Endothelial cell of umbilical vein (primary cell): ENCODE results near the gene RHEX. TPM values are rescaled to one million over a fixed set of nuclear protein-coding genes. Genes with fewer than 3 reads are reported as not detected.

Experiments used
- BruUV-seq: library from RNA; stranded (reverse); fragments of 400-500 nt; replicated peaks from 2 replicates; lab custom pipeline; 2021; lab: Mats Ljungman, UMichigan
- CTCF ChIA-PET: fragments of 300-600, 350-600 bp; sonication (Branson Sonifier 250); formaldehyde crosslinking; loops from one replicate; lab custom pipeline; 2021; ENCODE audit warnings: antibody characterized with exemption, inconsistent platforms; lab: Charles Lee
- POLR2A ChIA-PET: fragments of 300-600, 350-600 bp; sonication (Branson Sonifier 250); formaldehyde crosslinking; loops from one replicate; lab custom pipeline; 2021; ENCODE audit warnings: antibody characterized with exemption, inconsistent platforms; lab: Charles Lee
- DNase-seq: peaks from one replicate; pipeline ENCODE4 v3.0.0-alpha.2; 2011; ENCODE audit warnings: low read depth, low spot score
- FAIRE-seq: peaks from 2 replicates; lab custom pipeline; 2011; peaks lifted over from hg19 to GRCh38; lab: Jason Lieb, UNC
- H2AFZ ChIP-seq: 2 replicates; pipeline ENCODE4 v1.6.0; 2012; ENCODE audit warnings: low read depth, low read length, control low read depth, inconsistent platforms
- H3K27ac ChIP-seq: 2 replicates; pipeline ENCODE4 v1.5.1; 2011; ENCODE audit warnings: low read depth, mild to moderate bottlenecking, control low read depth, low read length, moderate library complexity; ENCODE audit not compliant: insufficient read depth
- H3K27me3 ChIP-seq, 2 experiments: 2 replicates each; pipeline versions ENCODE4 v1.6.0 to v1.6.1; 2011; ENCODE audit warnings: low read length in 2 of 2, mixed read lengths in 1 of 2; ENCODE audit not compliant: control insufficient read depth in 2 of 2, insufficient read depth in 2 of 2
- H3K36me3 ChIP-seq, 2 experiments: 2 replicates in 1 of 2; 3 replicates in 1 of 2; pipeline ENCODE4 v1.5.1; 2011; ENCODE audit warnings: low read length in 2 of 2, mild to moderate bottlenecking in 1 of 2, moderate library complexity in 1 of 2; ENCODE audit not compliant: control insufficient read depth in 2 of 2, insufficient read depth in 2 of 2; ENCODE audit errors: extremely low read depth in 1 of 2
- H3K4me1 ChIP-seq: 3 replicates; pipeline ENCODE4 v1.5.1; 2011; ENCODE audit warnings: mild to moderate bottlenecking, low read length; ENCODE audit not compliant: control insufficient read depth, insufficient read depth; ENCODE audit errors: extremely low read depth
- H3K4me2 ChIP-seq: 2 replicates; pipeline ENCODE4 v1.6.1; 2011; ENCODE audit warnings: low read length, control low read depth, mixed read lengths; ENCODE audit not compliant: insufficient read depth
- H3K4me3 ChIP-seq, 3 experiments: fragments of 200-600 bp in 1 of 3; sonication (generic), shearing (Covaris generic) in 1 of 3; replicated peaks in 1 of 3; 2 replicates each; pipeline ENCODE4 v1.5.1; 2011 to 2016; ENCODE audit warnings: control low read depth in 3 of 3, low read length in 3 of 3, mild to moderate bottlenecking in 2 of 3, inconsistent platforms in 1 of 3, low read depth in 1 of 3, moderate library complexity in 1 of 3; ENCODE audit not compliant: insufficient read depth in 1 of 3
- H3K79me2 ChIP-seq: 2 replicates; pipeline ENCODE4 v1.6.0; 2012; ENCODE audit warnings: low read length, inconsistent platforms; ENCODE audit not compliant: control insufficient read depth, insufficient read depth
- H3K9ac ChIP-seq: replicated peaks from 2 replicates; pipeline ENCODE3; 2011; ENCODE audit warnings: low read length, control low read depth; ENCODE audit not compliant: insufficient read depth; ENCODE audit errors: extremely low read depth
- H3K9me1 ChIP-seq: replicated peaks from 3 replicates; pipeline ENCODE4 v1.6.0; 2011; ENCODE audit warnings: mild to moderate bottlenecking, low read length; ENCODE audit not compliant: control insufficient read depth, insufficient read depth; ENCODE audit errors: extremely low read depth
- H3K9me3 ChIP-seq: replicated peaks from 2 replicates; pipeline ENCODE4 v1.5.1; 2012; ENCODE audit warnings: low read length, inconsistent platforms; ENCODE audit not compliant: control insufficient read depth, insufficient read depth
- H4K20me1 ChIP-seq: replicated peaks from 2 replicates; pipeline ENCODE3; 2011; ENCODE audit warnings: mild to moderate bottlenecking, low read length; ENCODE audit not compliant: control insufficient read depth, insufficient read depth; ENCODE audit errors: extremely low read depth
- GATA2 ChIP-seq: IDR thresholded peaks from 2 replicates; pipeline ENCODE4 v1.7.0; 2011; ENCODE audit warnings: low read depth, mild to moderate bottlenecking, moderate library complexity, mixed read lengths, low read length; ENCODE audit not compliant: insufficient read length, insufficient read depth
- MAX ChIP-seq: IDR thresholded peaks from 2 replicates; pipeline ENCODE4 v1.6.1; 2011; ENCODE audit not compliant: insufficient read depth, insufficient read length
- dilution Hi-C: fragments of 300-500 bp; cut with MboI; formaldehyde crosslinking; loops from one replicate; pipeline ENCODE4 v1.15.0; 2019; ENCODE audit warnings: low sequenced_read_pairs; ENCODE audit not compliant: extremely low pct_ligation_motif_present
- intact Hi-C: fragments of 100-400 bp; cut with micrococcal nuclease; formaldehyde crosslinking; loops from one replicate; pipeline ENCODE4 v1.10.0; 2022
- polyA plus RNA-seq, 4 experiments: library from polyadenylated mRNA; depleted of rRNA in 3 of 4; stranded (reverse) in 3 of 4; unstranded in 1 of 4; fragments of >200 nt; gene quantifications; 2 replicates each; pipeline versions ENCODE4 v1.2.1 to v1.2.3, GENCODE V29; 2011 to 2012; ENCODE audit warnings: missing spikeins in 1 of 4
- total RNA-seq: library from RNA; stranded (reverse); gene quantifications from 2 replicates; pipeline ENCODE4 v1.2.3, GENCODE V29; 2021
- TF ChIP-seq, protein P1 (sequence below), 2 donors: IDR thresholded peaks; 1 replicate in 1 of 2; 2 replicates in 1 of 2; pipeline ENCODE4 v1.5.1; 2011; ENCODE audit warnings: low read length in 2 of 2, mild to moderate bottlenecking in 2 of 2, moderate library complexity in 2 of 2, control low read depth in 1 of 2, inconsistent platforms in 1 of 2, low read depth in 1 of 2; ENCODE audit not compliant: insufficient read depth in 1 of 2; ENCODE audit errors: extremely low read depth in 1 of 2

The RHEX gene
- total and polyA plus RNA-seq, 2 donors (not counting 3 experiments of a cell fraction or from before 2014, with no cell fraction given) = not detected

DNA sequence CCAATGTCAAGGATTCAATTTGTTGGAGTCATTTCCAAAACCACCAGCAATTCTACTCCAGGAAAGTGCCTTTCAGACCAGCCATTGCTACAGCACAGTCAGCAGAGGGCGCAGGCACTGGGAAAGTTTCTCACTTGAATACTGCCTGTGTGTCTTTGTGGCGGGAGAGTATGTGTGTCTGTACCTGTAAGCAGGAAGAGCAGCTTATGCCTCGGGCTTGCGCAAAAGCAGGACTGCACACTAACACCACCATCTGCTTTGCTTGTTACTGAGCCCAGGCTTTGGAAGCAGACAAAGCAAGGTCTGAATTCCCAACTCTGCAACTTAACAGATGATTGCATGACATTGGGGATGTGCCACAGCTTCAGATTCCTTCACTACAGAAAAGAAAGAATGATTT, 22.3 kb upstream of the RHEX start:
- FAIRE-seq = peak; percentile 81
- CTCF ChIA-PET = interaction anchor here (0.7 to 5.9 kb wide), 23 partner anchors 9 to 239 kb away, joined by 3 to 139 read pairs (median 5); no protein-coding TSS in a partner anchor
- dilution Hi-C loops = no loop called here

More for the DNA sequence above, 22.3 kb upstream of the RHEX start:
- no peak overlapping the region for H3K9ac ChIP-seq
- H3K79me2 ChIP-seq = no peaks in the 10 kb centered on the region
- TF ChIP-seq MAX (no peak), GATA2 (no peak)
- TF ChIP-seq, protein P1, sequence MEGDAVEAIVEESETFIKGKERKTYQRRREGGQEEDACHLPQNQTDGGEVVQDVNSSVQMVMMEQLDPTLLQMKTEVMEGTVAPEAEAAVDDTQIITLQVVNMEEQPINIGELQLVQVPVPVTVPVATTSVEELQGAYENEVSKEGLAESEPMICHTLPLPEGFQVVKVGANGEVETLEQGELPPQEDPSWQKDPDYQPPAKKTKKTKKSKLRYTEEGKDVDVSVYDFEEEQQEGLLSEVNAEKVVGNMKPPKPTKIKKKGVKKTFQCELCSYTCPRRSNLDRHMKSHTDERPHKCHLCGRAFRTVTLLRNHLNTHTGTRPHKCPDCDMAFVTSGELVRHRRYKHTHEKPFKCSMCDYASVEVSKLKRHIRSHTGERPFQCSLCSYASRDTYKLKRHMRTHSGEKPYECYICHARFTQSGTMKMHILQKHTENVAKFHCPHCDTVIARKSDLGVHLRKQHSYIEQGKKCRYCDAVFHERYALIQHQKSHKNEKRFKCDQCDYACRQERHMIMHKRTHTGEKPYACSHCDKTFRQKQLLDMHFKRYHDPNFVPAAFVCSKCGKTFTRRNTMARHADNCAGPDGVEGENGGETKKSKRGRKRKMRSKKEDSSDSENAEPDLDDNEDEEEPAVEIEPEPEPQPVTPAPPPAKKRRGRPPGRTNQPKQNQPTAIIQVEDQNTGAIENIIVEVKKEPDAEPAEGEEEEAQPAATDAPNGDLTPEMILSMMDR (IDR thresholded peaks at IDR 0.05; ENCODE audit: extremely low read depth in 1 of 2, insufficient read depth in 1 of 2, low read depth in 1 of 2, low read length in 2 of 2) = peak; percentile 86
- H3K4me1 ChIP-seq = peaks cover 32% of the 10 kb centered on the region
- H3K9me1 ChIP-seq = no peaks in the 10 kb centered on the region
- H4K20me1 ChIP-seq = no peaks in the 10 kb centered on the region
- no peak overlapping the region for H3K4me2 ChIP-seq
- H3K27me3 ChIP-seq = no peaks in the 10 kb centered on the region
- no peaks in the 10 kb centered on the region for H3K36me3 ChIP-seq
- H3K4me3 ChIP-seq = no peak overlapping the region
- BruUV-seq = no TSS peak
- H2AFZ ChIP-seq = peak overlapping the region; percentile 41
- intact Hi-C loops = loop anchor here (1.0 kb wide), 3 partner anchors 42 to 76 kb away; no protein-coding TSS in a partner anchor
- POLR2A ChIA-PET = no interaction called here
- no peak overlapping the region for H3K27ac ChIP-seq
- peak; percentile 75 for DNase-seq
- H3K9me3 ChIP-seq = no peaks in the 10 kb centered on the region
